IMR-90 (cell line): ENCODE data around the gene CLSTN3. TPM values are rescaled to one million over a fixed set of nuclear protein-coding genes. Genes with fewer than 3 reads are reported as not detected.

Experiments
- ATAC-seq: fragments of 200-7000 bp; cut with Tn5 transposase; 2 replicates; pipeline ENCODE4 v1.9.1; 2020; ENCODE audit warnings: low read depth, mild to moderate bottlenecking, moderate library complexity
- BruUV-seq: library from RNA; stranded (reverse); fragments of 400-500 nt; replicated peaks from 2 replicates; lab custom pipeline; 2021; lab: Mats Ljungman, UMichigan
- CTCF ChIA-PET: fragments of 300-600 bp; formaldehyde crosslinking; extraction: SDS; loops from one replicate; lab custom pipeline; 2021; ENCODE audit warnings: antibody characterized with exemption; lab: Yijun Ruan, JAX
- POLR2A ChIA-PET: fragments of 300-600 bp; sonication (Branson Sonifier 250); formaldehyde crosslinking; loops from one replicate; lab custom pipeline; 2022; ENCODE audit warnings: antibody characterized with exemption; ENCODE audit not compliant: unreplicated experiment; lab: Charles Lee
- DNase-seq: peaks from one replicate; pipeline ENCODE4 v3.0.0; 2013
- H2AFZ ChIP-seq: replicated peaks from 2 replicates; pipeline ENCODE3; 2013; ENCODE audit warnings: low read length, mild to moderate bottlenecking; ENCODE audit not compliant: poor library complexity
- H2AK5ac ChIP-seq: 2 replicates; pipeline ENCODE4 v1.6.1; 2013; ENCODE audit warnings: low read depth, low read length, inconsistent platforms
- H2AK9ac ChIP-seq: replicated peaks from 2 replicates; pipeline ENCODE3; 2013; ENCODE audit warnings: mild to moderate bottlenecking, low read depth, low read length, moderate library complexity; ENCODE audit not compliant: poor library complexity
- H2BK120ac ChIP-seq: 2 replicates; pipeline ENCODE4 v1.6.1; 2013; ENCODE audit warnings: low read depth, low read length, inconsistent platforms
- H2BK15ac ChIP-seq: 3 replicates; pipeline ENCODE4 v1.6.1; 2013; ENCODE audit warnings: low read depth, low read length, inconsistent platforms
- H2BK20ac ChIP-seq: 2 replicates; pipeline ENCODE4 v1.6.1; 2013; ENCODE audit warnings: low read depth, mild to moderate bottlenecking, inconsistent platforms, low read length, moderate library complexity
- H2BK5ac ChIP-seq: 2 replicates; pipeline ENCODE4 v1.6.1; 2013; ENCODE audit warnings: mild to moderate bottlenecking, low read depth, low read length, inconsistent platforms; ENCODE audit not compliant: poor library complexity, severe bottlenecking
- H3K14ac ChIP-seq: replicated peaks from 2 replicates; pipeline ENCODE4 v1.6.1; 2013; ENCODE audit warnings: low read depth, low read length, inconsistent platforms
- H3K18ac ChIP-seq: 2 replicates; pipeline ENCODE4 v1.6.1; 2013; ENCODE audit warnings: low read depth, low read length, control low read depth
- H3K23ac ChIP-seq: 2 replicates; pipeline ENCODE4 v1.6.1; 2013; ENCODE audit warnings: low read depth, low read length, inconsistent platforms
- H3K27ac ChIP-seq: 2 replicates; pipeline ENCODE4 v1.5.1; 2013; ENCODE audit warnings: mild to moderate bottlenecking, control low read depth, low read length; ENCODE audit not compliant: insufficient read depth
- H3K27me3 ChIP-seq: 2 replicates; pipeline ENCODE4 v1.6.1; 2013; ENCODE audit warnings: low read length; ENCODE audit not compliant: control insufficient read depth, insufficient read depth
- H3K36me3 ChIP-seq: 2 replicates; pipeline ENCODE4 v1.6.1; 2013; ENCODE audit warnings: low read length, mixed read lengths; ENCODE audit not compliant: control insufficient read depth, insufficient read depth
- H3K4ac ChIP-seq: 2 replicates; pipeline ENCODE4 v1.6.1; 2013; ENCODE audit warnings: low read depth, low read length, inconsistent platforms
- H3K4me1 ChIP-seq: 2 replicates; pipeline ENCODE4 v1.6.1; 2013; ENCODE audit warnings: low read length, mixed read lengths; ENCODE audit not compliant: control insufficient read depth, insufficient read depth
- H3K4me2 ChIP-seq: 2 replicates; pipeline ENCODE4 v1.6.1; 2013; ENCODE audit warnings: low read depth, mild to moderate bottlenecking, control low read depth, low read length, moderate library complexity
- H3K4me3 ChIP-seq: 2 replicates; pipeline ENCODE4 v1.5.1; 2013; ENCODE audit warnings: low read depth, mild to moderate bottlenecking, control low read depth, low read length, moderate library complexity; ENCODE audit not compliant: insufficient read depth
- H3K56ac ChIP-seq: 2 replicates; pipeline ENCODE4 v1.6.1; 2013; ENCODE audit warnings: low read length, inconsistent platforms; ENCODE audit not compliant: insufficient read depth; ENCODE audit errors: extremely low read depth
- H3K79me1 ChIP-seq, 2 experiments: 2 replicates each; pipeline ENCODE4 v1.6.1; 2013; ENCODE audit warnings: low read length in 2 of 2, inconsistent platforms in 1 of 2, low read depth in 1 of 2
- H3K9ac ChIP-seq: 2 replicates; pipeline ENCODE4 v1.6.1; 2013; ENCODE audit warnings: low read depth, low read length, control low read depth
- H3K9me1 ChIP-seq: 2 replicates; pipeline ENCODE4 v1.6.1; 2013; ENCODE audit warnings: low read length, inconsistent platforms; ENCODE audit not compliant: insufficient read depth
- H3K9me3 ChIP-seq: 2 replicates; pipeline ENCODE4 v1.6.1; 2013; ENCODE audit warnings: low read length; ENCODE audit not compliant: control insufficient read depth, insufficient read depth
- H4K20me1 ChIP-seq: 2 replicates; pipeline ENCODE4 v1.6.1; 2013; ENCODE audit warnings: low read length, inconsistent platforms; ENCODE audit not compliant: insufficient read depth
- H4K5ac ChIP-seq: 2 replicates; pipeline ENCODE4 v1.6.1; 2013; ENCODE audit warnings: mild to moderate bottlenecking, low read depth, low read length, control low read depth
- H4K8ac ChIP-seq, 2 experiments: 2 replicates each; pipeline ENCODE4 v1.6.1; 2013; ENCODE audit warnings: low read depth in 2 of 2, low read length in 2 of 2, control low read depth in 1 of 2, inconsistent platforms in 1 of 2
- H4K91ac ChIP-seq: 2 replicates; pipeline ENCODE4 v1.6.1; 2013; ENCODE audit warnings: low read depth, low read length, inconsistent platforms; ENCODE audit not compliant: insufficient read depth
- BHLHE40 ChIP-seq: fragments of 150-350 bp; IDR thresholded peaks from 2 replicates; pipeline ENCODE4 v1.6.1; 2016; ENCODE audit warnings: mild to moderate bottlenecking, low read depth, low read length
- RCOR1 ChIP-seq: IDR thresholded peaks from 2 replicates; pipeline ENCODE4 v1.6.1; 2012; ENCODE audit warnings: mild to moderate bottlenecking, low read length, improper control_type of control experiment; ENCODE audit not compliant: insufficient replicate concordance
- USF2 ChIP-seq: fragments of 150-350 bp; IDR thresholded peaks from 2 replicates; pipeline ENCODE4 v1.6.1; 2017; ENCODE audit warnings: mild to moderate bottlenecking, antibody characterized with exemption, low read length, low read depth
- WGBS, 2 experiments: methylation state at CpG; one replicate each; pipeline versions ENCODE4 v1.1.5 to v1.1.7; 2013; ENCODE audit warnings: missing lambda C conversion rate in 2 of 2; ENCODE audit not compliant: insufficient read length in 1 of 2; ENCODE audit errors: extremely low coverage in 2 of 2; 5-methylcytosine and 5-hydroxymethylcytosine counted together
- dilution Hi-C: fragments of 300-500 bp; cut with HindIII; formaldehyde crosslinking; loops from one replicate; pipeline ENCODE4 v1.14.3; 2018; ENCODE audit warnings: low sequenced_read_pairs; ENCODE audit not compliant: unreplicated experiment
- in situ Hi-C: fragments of 300-500 bp; cut with MboI; formaldehyde crosslinking; loops from 3 replicates; pipeline ENCODE4 v1.14.3; 2019; ENCODE audit warnings: low sequenced_read_pairs, inconsistent platforms, mixed read lengths
- intact Hi-C: fragments of 100-400 bp; cut with micrococcal nuclease; formaldehyde crosslinking; loops from 2 replicates; pipeline ENCODE4 v1.10.0; 2022
- polyA plus RNA-seq, 3 experiments: library from polyadenylated mRNA; depleted of rRNA; stranded (reverse); fragments of >200 nt; gene quantifications; 2 replicates each; pipeline ENCODE4 v1.2.3, GENCODE V29; 2012; ENCODE audit warnings: low replicate concordance in 1 of 3
- total RNA-seq: library from RNA; depleted of rRNA; stranded (reverse); fragments of >200 nt; gene quantifications from 2 replicates; pipeline ENCODE4 v1.2.3, GENCODE V29; 2012

Gene CLSTN3
- total and polyA plus RNA-seq, 2 of the 4 experiments (the other 2 are of a cell fraction), result 4.1 to 16.4 TPM

GRCh38 chr12:7101047-7101693 is 29.0 kb upstream of the CLSTN3 start:
- Histone ChIP-seq H4K20me1 (peaks cover 4% of the 10 kb centered on the region), H2BK20ac (no peak overlapping the region), H3K56ac (no peak overlapping the region), H3K9me1 (peaks cover 14% of the 10 kb centered on the region; the same call in 1 of the 2 replicates), H3K79me1 (peaks cover 11 to 18% of the 10 kb centered on the region in 2 experiments), H4K91ac (no peak overlapping the region), H2AK5ac (no peak overlapping the region), H3K4ac (no peak overlapping the region), H3K9ac (no peak overlapping the region), H3K4me3 (no peak overlapping the region), H2BK15ac (no peak overlapping the region; the same call in 2 of the 3 replicates), H3K18ac (no peak overlapping the region), H4K5ac (no peak overlapping the region), H3K27ac (no peak overlapping the region), H3K36me3 (peaks cover 26% of the 10 kb centered on the region), H3K27me3 (no peaks in the 10 kb centered on the region), H2BK120ac (no peak overlapping the region), H4K8ac (no peak overlapping the region), H3K4me2 (no peak overlapping the region), H3K4me1 (peaks cover 4% of the 10 kb centered on the region; the same call in 1 of the 2 replicates), H2AFZ (no peak overlapping the region), H3K23ac (no peak overlapping the region), H2BK5ac (no peak overlapping the region), H3K9me3 (no peaks in the 10 kb centered on the region), H2AK9ac (peak overlapping the region; percentile 50), H3K14ac (no peak overlapping the region)
- ChIA-PET CTCF (no interaction called here), POLR2A (no interaction called here)
- in situ Hi-C loops (no loop called here), dilution Hi-C loops (no loop called here), intact Hi-C loops (no loop called here)
- WGBS, 2 experiments, result 94% methylated on average over 3 of the region's 4 CpGs; no CpG with 5 or more reads in 1 of the 2 experiments
- BruUV-seq, result no TSS peak
- TF ChIP-seq RCOR1 (no peak), USF2 (no peak), BHLHE40 (no peak)
- peak; percentile 29 for DNase-seq
- ATAC-seq, result peak; percentile 72
